ENCODE results near the gene CENPO.

Gene CENPO

DNA sequence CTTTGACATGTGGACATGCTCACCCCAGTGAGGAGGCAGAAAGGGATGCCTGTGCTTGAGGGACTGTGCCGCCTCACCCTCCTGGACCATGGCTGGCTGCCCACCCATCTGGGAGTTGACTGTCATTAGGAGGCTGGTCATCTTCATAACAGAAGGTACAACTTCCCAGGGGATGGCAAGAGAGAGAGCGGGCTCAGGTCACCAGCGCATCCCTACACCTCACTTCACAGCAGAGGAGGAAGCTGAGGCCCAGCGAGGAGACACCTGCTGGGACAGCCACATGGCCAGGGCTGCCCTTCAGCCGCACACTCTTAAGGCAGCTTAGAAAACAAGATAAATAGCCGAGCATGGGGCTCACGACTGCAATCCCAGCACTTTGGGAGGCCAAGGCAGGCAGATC lies 67.4 kb downstream of the CENPO start:
- no peak for DNase-seq (ENCODE audit: low read depth)

DNA sequence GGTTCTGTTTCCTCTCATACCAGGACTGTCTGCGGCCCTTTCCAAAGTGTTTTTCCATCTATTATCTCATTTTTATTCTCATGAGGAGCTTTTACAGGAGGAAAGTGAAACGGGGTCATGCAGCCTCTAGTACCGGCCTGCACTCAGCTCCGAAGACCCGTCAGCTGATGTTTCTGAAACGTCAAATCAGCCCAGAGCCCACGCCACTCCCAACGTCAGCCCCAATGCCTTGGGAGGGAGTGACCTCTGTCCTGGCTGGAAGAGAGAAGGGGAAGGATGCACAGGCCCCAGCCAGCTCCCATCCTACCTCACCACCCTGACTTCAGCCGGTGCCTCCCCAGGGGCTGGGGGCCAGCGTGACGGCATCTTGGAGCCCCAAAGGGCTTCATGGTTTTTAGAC lies 68.3 kb downstream of the CENPO start:
- no peak for DNase-seq (ENCODE audit: low read depth)

DNA sequence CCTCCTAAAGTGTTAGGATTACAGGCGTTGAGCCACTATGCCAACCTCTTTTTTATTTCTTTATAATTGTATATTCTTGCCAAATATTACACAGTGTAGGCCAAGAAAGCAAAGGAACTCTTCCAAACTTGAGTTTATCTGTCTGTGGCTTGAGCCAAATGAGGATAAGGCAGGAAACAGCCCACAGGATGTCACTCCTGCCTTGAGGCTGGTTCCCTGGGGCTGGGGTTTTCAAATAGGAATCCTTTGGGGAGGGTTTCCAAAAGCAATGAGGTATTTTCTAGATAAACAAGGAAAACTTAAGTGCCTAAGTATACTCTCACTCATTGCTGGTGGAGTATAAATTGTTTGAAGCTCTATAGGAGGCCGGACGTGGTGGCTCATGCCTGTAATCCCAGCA lies 70.4 kb downstream of the CENPO start:
- no peak for DNase-seq (ENCODE audit: low read depth)

DNA sequence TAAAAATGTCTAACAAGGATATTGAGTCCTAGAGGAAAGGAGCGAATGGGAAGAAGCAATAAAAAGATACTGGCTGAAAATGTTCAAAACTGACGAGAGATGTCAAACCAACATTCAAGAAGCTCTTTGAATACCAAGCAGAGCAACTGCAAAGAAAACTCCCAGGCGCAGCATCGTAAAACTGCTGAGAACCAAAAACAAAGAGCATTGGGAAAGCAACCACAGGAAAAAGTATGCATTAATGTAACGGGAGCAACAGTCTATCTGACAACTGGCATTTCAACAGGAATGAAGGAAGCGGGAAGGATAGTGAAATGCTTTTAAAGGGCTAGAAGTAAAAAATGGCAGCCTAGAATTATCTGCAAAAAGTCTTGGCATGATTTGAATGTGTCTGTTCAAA lies 73.7 kb downstream of the CENPO start:
- no peak for DNase-seq (ENCODE audit: low read depth)

DNA sequence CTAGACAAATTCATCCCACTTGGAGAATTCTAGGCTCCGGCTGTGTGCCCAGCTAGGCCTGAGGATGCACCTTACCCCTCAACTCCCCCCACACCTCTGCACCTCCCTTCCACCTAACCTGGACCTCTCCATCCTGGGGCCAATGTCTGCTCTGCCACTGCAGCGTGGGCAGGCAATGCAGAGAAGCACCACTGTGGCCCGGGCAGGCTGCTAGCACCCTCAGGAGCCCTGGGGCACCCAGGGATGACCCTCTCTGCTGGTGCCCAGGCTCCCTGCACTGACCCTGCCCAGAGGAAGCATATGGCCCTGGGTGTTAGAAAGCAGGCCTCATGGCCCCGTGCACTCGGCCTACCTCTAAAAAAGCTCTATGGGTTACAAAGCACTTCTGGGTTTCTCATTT lies 77.2 kb downstream of the CENPO start:
- no peak for DNase-seq (ENCODE audit: low read depth)

DNA sequence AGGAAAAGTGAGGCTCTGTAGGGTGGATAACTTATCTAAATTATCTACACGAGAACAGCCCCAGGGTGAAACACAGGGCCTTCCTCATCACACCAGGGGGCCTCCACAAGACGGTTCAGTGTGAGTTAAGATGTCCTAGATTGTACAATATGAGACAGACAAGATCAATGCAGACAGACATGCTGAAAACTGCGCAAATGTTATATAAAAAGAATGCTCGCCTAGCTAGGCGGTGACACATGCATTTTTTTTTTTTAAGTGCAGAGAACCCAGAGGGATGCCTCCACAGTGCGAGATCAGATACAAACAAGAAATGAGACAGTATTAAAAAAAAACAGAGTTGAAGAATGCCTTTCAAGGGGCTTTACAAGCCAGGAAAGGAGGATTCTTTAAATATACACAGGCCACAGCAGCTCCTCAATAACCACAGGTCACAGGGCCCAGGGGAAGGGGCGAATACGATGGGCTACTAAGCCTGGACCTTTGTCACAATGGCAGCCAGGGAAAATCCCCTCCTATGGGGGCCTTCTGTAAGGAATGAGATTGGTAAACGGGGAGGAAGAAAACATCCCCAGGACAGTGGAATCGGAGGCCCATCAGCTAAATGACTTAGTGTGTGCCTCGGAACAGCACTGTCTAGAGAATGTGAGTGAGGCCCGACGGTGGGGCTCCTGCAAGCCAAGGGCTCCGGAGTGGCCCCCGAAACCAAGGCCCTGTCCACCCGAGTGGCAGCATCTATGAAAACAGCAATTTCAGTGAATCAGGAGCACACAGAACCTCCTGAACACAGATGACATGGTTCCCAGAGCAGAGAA lies 77.9 kb downstream of the CENPO start:
- DNase-seq (ENCODE audit: low read depth): no peak

DNA sequence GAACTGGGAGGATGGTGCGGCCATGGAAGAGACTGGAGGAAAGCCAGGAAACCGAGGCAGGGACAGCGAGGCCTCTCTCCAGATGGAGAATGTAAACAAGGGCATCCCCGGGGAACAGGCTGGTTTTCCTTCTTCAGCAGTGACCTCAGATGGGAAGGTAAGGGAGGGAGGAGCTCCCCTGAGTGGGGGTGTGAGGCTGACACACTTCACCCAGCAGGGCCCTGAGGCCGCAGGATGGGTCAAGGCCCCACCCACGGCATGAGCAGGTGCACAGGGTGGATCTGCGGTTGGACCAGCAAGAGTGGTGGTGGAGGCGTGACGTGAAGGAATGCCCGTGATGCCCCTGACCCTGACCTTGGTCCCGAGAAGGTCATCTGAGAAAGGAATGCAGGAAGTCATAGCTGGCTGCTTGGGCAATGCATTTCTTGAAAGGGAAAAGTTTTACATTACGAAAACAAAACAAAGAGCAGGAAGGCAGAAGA lies 78.7 kb downstream of the CENPO start:
- no peak for DNase-seq (ENCODE audit: low read depth)

Data from activated T-cell treated with anti-CD3 and anti-CD28 coated beads for 48 hours (primary cell).